ENCODE data around the gene LAMA3. TPM values are rescaled to one million over a fixed set of nuclear protein-coding genes. Genes with fewer than 3 reads are reported as not detected.

LAMA3 gene
- total and polyA plus RNA-seq, 8 donors, result 2.1 to 13.9 (median 5.1) TPM

GRCh38 chr18:23814991-23815614 is 125.8 kb downstream of the LAMA3 start:
- WGBS, 2 donors, result 75 to 77% methylated on average over 7 of the region's 7 CpGs
- ATAC-seq (no peak), FAIRE-seq (no peak), DNase-seq (no peak)
- Histone ChIP-seq H3K36me3 (no peaks in the 10 kb centered on the region), H3K9me3 (no peaks in the 10 kb centered on the region), H3K4me1 (no peaks in the 10 kb centered on the region), H3K27me3 (no peaks in the 10 kb centered on the region), H3K4me3 (no peak overlapping the region), H3K27ac (no peak overlapping the region)
- intact Hi-C loops (cut with DNase I), result loop anchor here in 2 of 3 donors (5.0 to 10.0 kb wide), 3 partner anchors 60 to 193 kb away; no protein-coding TSS in a partner anchor
- no peak for TF ChIP-seq CTCF (IDR thresholded peaks at IDR 0.05)

- no peak for TF ChIP-seq CTCF (IDR thresholded peaks at IDR 0.05)
- no peaks in the 10 kb centered on the region for H3K27me3 ChIP-seq
- no peaks in the 10 kb centered on the region for H3K4me1 ChIP-seq
- FAIRE-seq (no peak), DNase-seq (no peak), ATAC-seq (no peak)
- 95 to 98% methylated on average over 6 of the region's 6 CpGs for WGBS, 2 donors
- intact Hi-C loops (cut with DNase I), result loop anchor here in 2 of 3 donors (10.0 kb wide), 2 partner anchors 61 to 99 kb away; no protein-coding TSS in a partner anchor
- H3K36me3 ChIP-seq, result no peaks in the 10 kb centered on the region
- H3K9me3 ChIP-seq, result no peaks in the 10 kb centered on the region
- H3K4me3 ChIP-seq, result no peak overlapping the region
- H3K27ac ChIP-seq, result no peak overlapping the region
These were observed 126.8 kb downstream of the LAMA3 start for GRCh38 chr18:23816021-23816420.

GRCh38 chr18:23816740-23817139 is 127.5 kb downstream of the LAMA3 start:
- 78 to 89% methylated on average over 4 of the region's 4 CpGs for whole genome bisulfite sequencing, 2 donors
- intact Hi-C loops (cut with DNase I), result loop anchor here in 2 of 3 donors (10.0 kb wide), 2 partner anchors 62 to 98 kb away; no protein-coding TSS in a partner anchor
- H3K27me3 ChIP-seq, result no peaks in the 10 kb centered on the region
- no peaks in the 10 kb centered on the region for H3K4me1 ChIP-seq
- no peak overlapping the region for H3K27ac ChIP-seq
- H3K9me3 ChIP-seq, result no peaks in the 10 kb centered on the region
- ATAC-seq (no peak), DNase-seq (no peak), FAIRE-seq (no peak)
- H3K36me3 ChIP-seq, result no peaks in the 10 kb centered on the region
- no peak overlapping the region for H3K4me3 ChIP-seq
- no peak for TF ChIP-seq CTCF (IDR thresholded peaks at IDR 0.05)

- intact Hi-C loops (cut with DNase I), result loop anchor here in 2 of 3 donors (10.0 kb wide), 2 partner anchors 64 to 96 kb away; no protein-coding TSS in a partner anchor
- no peak for TF ChIP-seq CTCF (IDR thresholded peaks at IDR 0.05)
- no peaks in the 10 kb centered on the region for H3K4me1 ChIP-seq
- ATAC-seq (no peak), DNase-seq (no peak), FAIRE-seq (no peak)
- H3K27ac ChIP-seq, result no peak overlapping the region
- no peaks in the 10 kb centered on the region for H3K9me3 ChIP-seq
- no peak overlapping the region for H3K4me3 ChIP-seq
- no peaks in the 10 kb centered on the region for H3K36me3 ChIP-seq
- no peaks in the 10 kb centered on the region for H3K27me3 ChIP-seq
- WGBS, 2 donors, result 62 to 69% methylated on average over 1 of the region's 1 CpG
These were observed 129.7 kb downstream of the LAMA3 start for GRCh38 chr18:23819001-23819400.
